Sigmoid colon (tissue), 4 donors: Measurements from ENCODE around the gene YPEL5.

Source experiments
- POLR2A ChIP-seq, 2 donors: fragments of 450-650 bp; IDR thresholded peaks; one replicate each; pipeline ENCODE4 v1.6.1; 2016; ENCODE audit warnings: antibody characterized with exemption in 2 of 2, mild to moderate bottlenecking in 2 of 2, moderate library complexity in 2 of 2
- POLR2AphosphoS5 ChIP-seq, 4 donors: sonication (generic); formaldehyde crosslinking; IDR thresholded peaks; one replicate each; pipeline ENCODE4 v1.6.1; 2017; ENCODE audit warnings: antibody characterized with exemption in 4 of 4
- TF ChIP-seq, protein P1 (sequence below), 4 experiments: fragments of 450-650 bp in 3 of 4; fragments of 200-600 bp in 1 of 4; IDR thresholded peaks; one replicate each; pipeline ENCODE4 v1.5.1; 2016 to 2019; ENCODE audit warnings: antibody characterized with exemption in 4 of 4, mild to moderate bottlenecking in 3 of 4, moderate library complexity in 2 of 4

DNA sequence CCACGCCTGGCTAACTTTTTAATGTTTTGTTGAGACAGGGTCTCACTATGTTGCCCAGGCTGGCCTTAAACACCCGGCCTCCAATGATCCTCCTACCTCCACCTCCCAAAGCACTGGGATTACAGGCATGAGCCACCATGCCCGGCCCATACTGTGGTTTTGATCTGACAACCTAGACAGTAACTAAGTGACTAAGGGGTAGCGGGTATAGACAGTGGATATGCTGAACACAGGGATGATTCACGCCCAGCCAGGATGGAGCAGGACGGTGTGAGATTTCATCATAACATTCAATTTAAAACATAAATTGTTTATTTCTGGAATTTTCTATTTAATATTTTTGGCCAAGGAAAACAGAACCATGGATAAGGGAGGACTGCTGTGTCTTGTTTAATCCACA lies 36.0 kb upstream of the YPEL5 start:
- TF ChIP-seq, protein P1, sequence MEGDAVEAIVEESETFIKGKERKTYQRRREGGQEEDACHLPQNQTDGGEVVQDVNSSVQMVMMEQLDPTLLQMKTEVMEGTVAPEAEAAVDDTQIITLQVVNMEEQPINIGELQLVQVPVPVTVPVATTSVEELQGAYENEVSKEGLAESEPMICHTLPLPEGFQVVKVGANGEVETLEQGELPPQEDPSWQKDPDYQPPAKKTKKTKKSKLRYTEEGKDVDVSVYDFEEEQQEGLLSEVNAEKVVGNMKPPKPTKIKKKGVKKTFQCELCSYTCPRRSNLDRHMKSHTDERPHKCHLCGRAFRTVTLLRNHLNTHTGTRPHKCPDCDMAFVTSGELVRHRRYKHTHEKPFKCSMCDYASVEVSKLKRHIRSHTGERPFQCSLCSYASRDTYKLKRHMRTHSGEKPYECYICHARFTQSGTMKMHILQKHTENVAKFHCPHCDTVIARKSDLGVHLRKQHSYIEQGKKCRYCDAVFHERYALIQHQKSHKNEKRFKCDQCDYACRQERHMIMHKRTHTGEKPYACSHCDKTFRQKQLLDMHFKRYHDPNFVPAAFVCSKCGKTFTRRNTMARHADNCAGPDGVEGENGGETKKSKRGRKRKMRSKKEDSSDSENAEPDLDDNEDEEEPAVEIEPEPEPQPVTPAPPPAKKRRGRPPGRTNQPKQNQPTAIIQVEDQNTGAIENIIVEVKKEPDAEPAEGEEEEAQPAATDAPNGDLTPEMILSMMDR (IDR thresholded peaks at IDR 0.05): no peak
- TF ChIP-seq POLR2A (IDR thresholded peaks at IDR 0.05): no peak
- TF ChIP-seq POLR2AphosphoS5 (IDR thresholded peaks at IDR 0.05): no peak
